WTC11 (cell line): Measurements from ENCODE around the gene RNF167. TPM values are rescaled to one million over a fixed set of nuclear protein-coding genes. Genes with fewer than 3 reads are reported as not detected.

Source experiments
- ATAC-seq: fragments of 200-7000 bp; cut with Tn5 transposase; 2 replicates; pipeline ENCODE4 v1.10.0; 2021; ENCODE audit warnings: mild to moderate bottlenecking, moderate library complexity
- CTCF ChIA-PET: fragments of 300-600 bp; sonication (Branson Sonifier 250); formaldehyde crosslinking; loops from one replicate; lab custom pipeline; 2021; ENCODE audit warnings: antibody characterized with exemption; lab: Charles Lee
- POLR2A ChIA-PET: fragments of 350-600 bp; sonication (Branson Sonifier 250); formaldehyde crosslinking; loops from one replicate; lab custom pipeline; 2021; ENCODE audit warnings: antibody characterized with exemption; lab: Charles Lee
- DNase-seq: peaks from one replicate; pipeline ENCODE4 v3.0.0; 2021; ENCODE audit warnings: low spot score
- H3K27ac Mint-ChIP-seq: 2 replicates; pipeline ENCODE4 v1.8.0; 2021; ENCODE audit warnings: mixed read lengths
- H3K27me3 Mint-ChIP-seq: 2 replicates; pipeline ENCODE4 v1.8.0; 2021; ENCODE audit warnings: low read depth, mild to moderate bottlenecking, moderate library complexity, mixed read lengths
- H3K36me3 Mint-ChIP-seq: 2 replicates; pipeline ENCODE4 v1.8.0; 2021; ENCODE audit warnings: mixed read lengths
- H3K4me1 Mint-ChIP-seq: 2 replicates; pipeline ENCODE4 v1.8.0; 2022; ENCODE audit warnings: mixed read lengths
- H3K4me3 Mint-ChIP-seq: 2 replicates; pipeline ENCODE4 v1.8.0; 2021; ENCODE audit warnings: mild to moderate bottlenecking, moderate library complexity, mixed read lengths
- H3K9me3 Mint-ChIP-seq: 2 replicates; pipeline ENCODE4 v1.8.0; 2021; ENCODE audit warnings: mixed read lengths
- CREB1 ChIP-seq: sonication (generic); formaldehyde crosslinking; IDR thresholded peaks from 2 replicates; pipeline ENCODE4 v1.8.0; 2023; ENCODE audit warnings: mild to moderate bottlenecking, missing genetic modification reagents
- ETV6 ChIP-seq: sonication (generic); formaldehyde crosslinking; IDR thresholded peaks from 2 replicates; pipeline ENCODE4 v1.8.1; 2022; ENCODE audit warnings: mild to moderate bottlenecking, missing genetic modification reagents
- FOXJ3 ChIP-seq: sonication (generic); formaldehyde crosslinking; IDR thresholded peaks from 2 replicates; pipeline ENCODE4 v1.9.0; 2021; ENCODE audit warnings: missing genetic modification reagents, mild to moderate bottlenecking, borderline replicate concordance
- JAZF1 ChIP-seq: fragments of 250-450 bp; sonication (Bioruptor Pico); IDR thresholded peaks from 2 replicates; pipeline ENCODE4 v1.9.0; 2021; ENCODE audit warnings: moderate library complexity, mild to moderate bottlenecking, inconsistent platforms
- NFATC4 ChIP-seq: fragments of 250-450 bp; sonication (Bioruptor Pico); IDR thresholded peaks from 2 replicates; pipeline ENCODE4 v1.9.0; 2021; ENCODE audit warnings: mild to moderate bottlenecking
- NR1H2 ChIP-seq: sonication (generic); formaldehyde crosslinking; IDR thresholded peaks from 2 replicates; pipeline ENCODE4 v1.9.0; 2021; ENCODE audit warnings: mild to moderate bottlenecking, moderate library complexity, missing genetic modification reagents
- NR2C2 ChIP-seq: sonication (generic); formaldehyde crosslinking; IDR thresholded peaks from 2 replicates; pipeline ENCODE4 v1.8.0; 2022; ENCODE audit warnings: mild to moderate bottlenecking, missing genetic modification reagents
- OVOL2 ChIP-seq: fragments of 250-450 bp; sonication (Bioruptor Pico); IDR thresholded peaks from 2 replicates; pipeline ENCODE4 v1.9.0; 2021; ENCODE audit warnings: mild to moderate bottlenecking, borderline replicate concordance
- RORB ChIP-seq: fragments of 250-450 bp; sonication (Bioruptor Pico); IDR thresholded peaks from 2 replicates; pipeline ENCODE4 v1.9.0; 2021; ENCODE audit warnings: mild to moderate bottlenecking
- TEAD4 ChIP-seq: sonication (generic); formaldehyde crosslinking; IDR thresholded peaks from 2 replicates; pipeline ENCODE4 v1.8.0; 2022; ENCODE audit warnings: mild to moderate bottlenecking, missing genetic modification reagents
- TP53 ChIP-seq: sonication (generic); formaldehyde crosslinking; IDR thresholded peaks from 2 replicates; pipeline ENCODE4 v1.8.1; 2023; ENCODE audit warnings: mild to moderate bottlenecking, missing genetic modification reagents
- total RNA-seq: library from RNA; stranded (reverse); gene quantifications from 3 replicates; pipeline ENCODE4 v1.2.3, GENCODE V29; 2021
- TF ChIP-seq, protein P1 (sequence below): fragments of 250-450 bp; sonication (Bioruptor Pico); conservative IDR thresholded peaks from 2 replicates; pipeline ENCODE4 v1.9.0; 2021; ENCODE audit warnings: mild to moderate bottlenecking
- TF ChIP-seq, protein P2 (sequence below): sonication (generic); formaldehyde crosslinking; IDR thresholded peaks from 2 replicates; pipeline ENCODE4 v1.8.1; 2022; ENCODE audit warnings: mild to moderate bottlenecking, moderate library complexity, missing genetic modification reagents
- TF ChIP-seq, protein P3 (sequence below): sonication (generic); formaldehyde crosslinking; IDR thresholded peaks from 2 replicates; pipeline ENCODE4 v1.8.0; 2023; ENCODE audit warnings: missing genetic modification reagents, mild to moderate bottlenecking, borderline replicate concordance
- TF ChIP-seq, protein P4 (sequence below): sonication (generic); formaldehyde crosslinking; IDR thresholded peaks from 2 replicates; pipeline ENCODE4 v1.8.0; 2022; ENCODE audit warnings: missing genetic modification reagents
- TF ChIP-seq, protein P5 (sequence below): fragments of 250-450 bp; sonication (Bioruptor Pico); IDR thresholded peaks from 2 replicates; pipeline ENCODE4 v1.8.0; 2021; ENCODE audit warnings: mild to moderate bottlenecking
- TF ChIP-seq, protein P6 (sequence below): sonication (generic); formaldehyde crosslinking; IDR thresholded peaks from 2 replicates; pipeline ENCODE4 v1.8.0; 2022; ENCODE audit warnings: mild to moderate bottlenecking, missing genetic modification reagents
- TF ChIP-seq, protein P7 (sequence below): sonication (generic); formaldehyde crosslinking; IDR thresholded peaks from 2 replicates; pipeline ENCODE4 v1.8.1; 2023; ENCODE audit warnings: mild to moderate bottlenecking, missing genetic modification reagents

The RNF167 gene
- total RNA-seq, 1 experiment from 2014 or later, result 143 TPM

DNA sequence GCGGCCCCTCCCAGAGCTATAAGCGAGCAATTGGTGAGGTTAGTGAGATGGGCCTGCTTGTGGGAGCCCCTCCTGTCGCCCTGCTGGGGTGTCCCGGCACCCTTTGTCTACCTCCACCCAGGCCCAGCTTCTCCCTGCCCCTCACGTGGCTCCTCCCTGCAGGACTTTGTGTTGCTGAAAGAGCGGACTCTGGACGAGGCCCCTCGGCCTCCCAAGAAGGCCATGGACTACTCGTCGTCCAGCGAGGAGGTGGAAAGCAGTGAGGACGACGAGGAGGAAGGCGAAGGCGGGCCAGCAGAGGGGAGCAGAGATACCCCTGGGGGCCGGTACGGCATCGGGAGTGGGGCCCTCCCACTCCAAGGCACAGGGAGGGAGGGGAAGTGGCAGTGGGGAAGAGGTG lies 46.8 kb upstream of the RNF167 start (continued):
- TF ChIP-seq, protein P1, sequence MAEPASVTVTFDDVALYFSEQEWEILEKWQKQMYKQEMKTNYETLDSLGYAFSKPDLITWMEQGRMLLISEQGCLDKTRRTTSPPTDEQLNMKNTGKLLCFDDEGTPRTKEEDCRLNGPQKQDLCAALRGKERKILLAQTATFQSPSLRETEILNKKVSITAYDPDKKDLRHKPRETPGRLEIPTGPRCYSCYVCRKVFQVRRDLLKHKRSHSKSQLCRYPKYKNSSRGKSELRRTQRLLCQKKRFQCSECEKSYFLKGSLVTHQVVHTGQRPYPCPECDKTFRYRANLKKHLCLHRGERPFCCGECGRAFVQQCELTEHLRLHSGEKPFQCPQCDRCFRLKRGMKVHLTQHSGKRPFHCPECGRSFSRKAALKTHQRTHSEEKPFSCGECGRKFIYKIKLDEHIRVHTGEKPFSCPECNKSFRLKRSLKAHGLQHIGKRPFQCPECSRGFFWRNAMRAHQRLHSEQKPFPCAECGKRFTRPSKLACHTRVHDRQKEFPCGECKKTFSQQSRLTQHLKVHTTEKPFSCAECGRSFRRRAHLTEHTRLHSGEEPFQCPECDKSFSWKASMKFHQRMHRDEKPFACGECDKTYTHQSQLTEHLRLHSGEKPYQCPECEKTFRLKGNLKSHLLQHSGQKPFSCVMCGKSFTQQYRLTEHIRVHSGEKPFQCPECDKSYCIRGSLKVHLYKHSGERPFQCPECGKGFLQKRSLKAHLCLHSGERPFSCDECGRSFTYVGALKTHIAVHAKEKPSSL (CRISPR knock-in tag), result no peak
- TF ChIP-seq TEAD4 (CRISPR knock-in tag), result no peak
- TF ChIP-seq, protein P2, sequence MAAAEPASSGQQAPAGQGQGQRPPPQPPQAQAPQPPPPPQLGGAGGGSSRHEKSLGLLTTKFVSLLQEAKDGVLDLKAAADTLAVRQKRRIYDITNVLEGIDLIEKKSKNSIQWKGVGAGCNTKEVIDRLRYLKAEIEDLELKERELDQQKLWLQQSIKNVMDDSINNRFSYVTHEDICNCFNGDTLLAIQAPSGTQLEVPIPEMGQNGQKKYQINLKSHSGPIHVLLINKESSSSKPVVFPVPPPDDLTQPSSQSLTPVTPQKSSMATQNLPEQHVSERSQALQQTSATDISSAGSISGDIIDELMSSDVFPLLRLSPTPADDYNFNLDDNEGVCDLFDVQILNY (CRISPR knock-in tag), result no peak
- TF ChIP-seq, protein P3, sequence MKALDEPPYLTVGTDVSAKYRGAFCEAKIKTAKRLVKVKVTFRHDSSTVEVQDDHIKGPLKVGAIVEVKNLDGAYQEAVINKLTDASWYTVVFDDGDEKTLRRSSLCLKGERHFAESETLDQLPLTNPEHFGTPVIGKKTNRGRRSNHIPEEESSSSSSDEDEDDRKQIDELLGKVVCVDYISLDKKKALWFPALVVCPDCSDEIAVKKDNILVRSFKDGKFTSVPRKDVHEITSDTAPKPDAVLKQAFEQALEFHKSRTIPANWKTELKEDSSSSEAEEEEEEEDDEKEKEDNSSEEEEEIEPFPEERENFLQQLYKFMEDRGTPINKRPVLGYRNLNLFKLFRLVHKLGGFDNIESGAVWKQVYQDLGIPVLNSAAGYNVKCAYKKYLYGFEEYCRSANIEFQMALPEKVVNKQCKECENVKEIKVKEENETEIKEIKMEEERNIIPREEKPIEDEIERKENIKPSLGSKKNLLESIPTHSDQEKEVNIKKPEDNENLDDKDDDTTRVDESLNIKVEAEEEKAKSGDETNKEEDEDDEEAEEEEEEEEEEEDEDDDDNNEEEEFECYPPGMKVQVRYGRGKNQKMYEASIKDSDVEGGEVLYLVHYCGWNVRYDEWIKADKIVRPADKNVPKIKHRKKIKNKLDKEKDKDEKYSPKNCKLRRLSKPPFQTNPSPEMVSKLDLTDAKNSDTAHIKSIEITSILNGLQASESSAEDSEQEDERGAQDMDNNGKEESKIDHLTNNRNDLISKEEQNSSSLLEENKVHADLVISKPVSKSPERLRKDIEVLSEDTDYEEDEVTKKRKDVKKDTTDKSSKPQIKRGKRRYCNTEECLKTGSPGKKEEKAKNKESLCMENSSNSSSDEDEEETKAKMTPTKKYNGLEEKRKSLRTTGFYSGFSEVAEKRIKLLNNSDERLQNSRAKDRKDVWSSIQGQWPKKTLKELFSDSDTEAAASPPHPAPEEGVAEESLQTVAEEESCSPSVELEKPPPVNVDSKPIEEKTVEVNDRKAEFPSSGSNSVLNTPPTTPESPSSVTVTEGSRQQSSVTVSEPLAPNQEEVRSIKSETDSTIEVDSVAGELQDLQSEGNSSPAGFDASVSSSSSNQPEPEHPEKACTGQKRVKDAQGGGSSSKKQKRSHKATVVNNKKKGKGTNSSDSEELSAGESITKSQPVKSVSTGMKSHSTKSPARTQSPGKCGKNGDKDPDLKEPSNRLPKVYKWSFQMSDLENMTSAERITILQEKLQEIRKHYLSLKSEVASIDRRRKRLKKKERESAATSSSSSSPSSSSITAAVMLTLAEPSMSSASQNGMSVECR (CRISPR knock-in tag), result no peak
- no peak for TF ChIP-seq JAZF1 (CRISPR knock-in tag)
- TF ChIP-seq OVOL2, result no peak
- TF ChIP-seq, protein P4, sequence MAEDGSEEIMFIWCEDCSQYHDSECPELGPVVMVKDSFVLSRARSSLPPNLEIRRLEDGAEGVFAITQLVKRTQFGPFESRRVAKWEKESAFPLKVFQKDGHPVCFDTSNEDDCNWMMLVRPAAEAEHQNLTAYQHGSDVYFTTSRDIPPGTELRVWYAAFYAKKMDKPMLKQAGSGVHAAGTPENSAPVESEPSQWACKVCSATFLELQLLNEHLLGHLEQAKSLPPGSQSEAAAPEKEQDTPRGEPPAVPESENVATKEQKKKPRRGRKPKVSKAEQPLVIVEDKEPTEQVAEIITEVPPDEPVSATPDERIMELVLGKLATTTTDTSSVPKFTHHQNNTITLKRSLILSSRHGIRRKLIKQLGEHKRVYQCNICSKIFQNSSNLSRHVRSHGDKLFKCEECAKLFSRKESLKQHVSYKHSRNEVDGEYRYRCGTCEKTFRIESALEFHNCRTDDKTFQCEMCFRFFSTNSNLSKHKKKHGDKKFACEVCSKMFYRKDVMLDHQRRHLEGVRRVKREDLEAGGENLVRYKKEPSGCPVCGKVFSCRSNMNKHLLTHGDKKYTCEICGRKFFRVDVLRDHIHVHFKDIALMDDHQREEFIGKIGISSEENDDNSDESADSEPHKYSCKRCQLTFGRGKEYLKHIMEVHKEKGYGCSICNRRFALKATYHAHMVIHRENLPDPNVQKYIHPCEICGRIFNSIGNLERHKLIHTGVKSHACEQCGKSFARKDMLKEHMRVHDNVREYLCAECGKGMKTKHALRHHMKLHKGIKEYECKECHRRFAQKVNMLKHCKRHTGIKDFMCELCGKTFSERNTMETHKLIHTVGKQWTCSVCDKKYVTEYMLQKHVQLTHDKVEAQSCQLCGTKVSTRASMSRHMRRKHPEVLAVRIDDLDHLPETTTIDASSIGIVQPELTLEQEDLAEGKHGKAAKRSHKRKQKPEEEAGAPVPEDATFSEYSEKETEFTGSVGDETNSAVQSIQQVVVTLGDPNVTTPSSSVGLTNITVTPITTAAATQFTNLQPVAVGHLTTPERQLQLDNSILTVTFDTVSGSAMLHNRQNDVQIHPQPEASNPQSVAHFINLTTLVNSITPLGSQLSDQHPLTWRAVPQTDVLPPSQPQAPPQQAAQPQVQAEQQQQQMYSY (CRISPR knock-in tag), result no peak
- no peak for TF ChIP-seq RORB (CRISPR knock-in tag)

DNA sequence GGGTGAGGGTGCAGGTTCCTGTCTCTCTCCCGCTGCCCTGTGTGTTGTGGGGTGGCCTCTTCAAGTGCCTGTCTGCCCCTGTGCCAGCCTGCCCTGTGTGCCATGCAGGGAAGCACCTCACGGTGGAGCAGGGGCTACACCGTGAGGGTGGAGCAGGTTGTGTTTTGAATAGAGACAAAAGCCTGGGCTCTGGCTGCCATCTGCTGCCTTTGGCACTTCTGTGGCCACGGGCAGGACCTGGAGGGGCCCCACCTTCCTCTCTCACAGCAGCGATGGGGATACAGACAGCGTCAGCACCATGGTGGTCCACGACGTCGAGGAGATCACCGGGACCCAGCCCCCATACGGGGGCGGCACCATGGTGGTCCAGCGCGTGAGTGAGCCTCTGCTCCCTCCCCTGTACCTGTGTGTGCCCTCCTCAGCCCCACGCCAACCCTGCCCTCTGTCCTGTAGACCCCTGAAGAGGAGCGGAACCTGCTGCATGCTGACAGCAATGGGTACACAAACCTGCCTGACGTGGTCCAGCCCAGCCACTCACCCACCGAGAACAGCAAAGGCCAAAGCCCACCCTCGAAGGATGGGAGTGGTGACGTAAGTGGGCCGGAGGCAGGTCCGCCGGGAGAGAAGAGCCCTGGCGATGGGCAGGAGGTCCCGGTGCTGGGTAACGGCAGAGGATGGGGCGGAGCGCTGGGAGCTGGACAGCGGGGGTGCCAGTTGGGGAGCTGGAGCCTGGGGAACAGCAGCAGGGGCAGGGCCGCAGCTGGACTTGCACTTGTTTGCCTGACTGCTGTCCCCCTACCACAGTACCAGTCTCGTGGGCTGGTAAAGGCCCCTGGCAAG lies 46.1 kb upstream of the RNF167 start:
- Mint-ChIP-seq H3K27ac (no peak overlapping the region), H3K4me1 (peaks cover 10% of the 10 kb centered on the region; the same call in 1 of the 2 replicates), H3K36me3 (peaks cover 20% of the 10 kb centered on the region), H3K27me3 (no peaks in the 10 kb centered on the region), H3K4me3 (no peak overlapping the region), H3K9me3 (no peaks in the 10 kb centered on the region)
- DNase-seq (no peak), ATAC-seq (no peak)
- ChIA-PET CTCF (no interaction called here), POLR2A (no interaction called here)
- TF ChIP-seq ETV6, result no peak
- no peak for TF ChIP-seq NR1H2 (CRISPR knock-in tag)
- no peak for TF ChIP-seq TP53 (CRISPR knock-in tag)
- TF ChIP-seq, protein P5, sequence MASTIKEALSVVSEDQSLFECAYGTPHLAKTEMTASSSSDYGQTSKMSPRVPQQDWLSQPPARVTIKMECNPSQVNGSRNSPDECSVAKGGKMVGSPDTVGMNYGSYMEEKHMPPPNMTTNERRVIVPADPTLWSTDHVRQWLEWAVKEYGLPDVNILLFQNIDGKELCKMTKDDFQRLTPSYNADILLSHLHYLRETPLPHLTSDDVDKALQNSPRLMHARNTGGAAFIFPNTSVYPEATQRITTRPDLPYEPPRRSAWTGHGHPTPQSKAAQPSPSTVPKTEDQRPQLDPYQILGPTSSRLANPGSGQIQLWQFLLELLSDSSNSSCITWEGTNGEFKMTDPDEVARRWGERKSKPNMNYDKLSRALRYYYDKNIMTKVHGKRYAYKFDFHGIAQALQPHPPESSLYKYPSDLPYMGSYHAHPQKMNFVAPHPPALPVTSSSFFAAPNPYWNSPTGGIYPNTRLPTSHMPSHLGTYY (CRISPR knock-in tag), result no peak
- no peak for TF ChIP-seq NR2C2
- TF ChIP-seq NFATC4 (CRISPR knock-in tag), result no peak
- no peak for TF ChIP-seq CREB1 (CRISPR knock-in tag)
- TF ChIP-seq, protein P6, sequence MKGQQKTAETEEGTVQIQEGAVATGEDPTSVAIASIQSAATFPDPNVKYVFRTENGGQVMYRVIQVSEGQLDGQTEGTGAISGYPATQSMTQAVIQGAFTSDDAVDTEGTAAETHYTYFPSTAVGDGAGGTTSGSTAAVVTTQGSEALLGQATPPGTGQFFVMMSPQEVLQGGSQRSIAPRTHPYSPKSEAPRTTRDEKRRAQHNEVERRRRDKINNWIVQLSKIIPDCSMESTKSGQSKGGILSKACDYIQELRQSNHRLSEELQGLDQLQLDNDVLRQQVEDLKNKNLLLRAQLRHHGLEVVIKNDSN, result no peak
- TF ChIP-seq, protein P7, sequence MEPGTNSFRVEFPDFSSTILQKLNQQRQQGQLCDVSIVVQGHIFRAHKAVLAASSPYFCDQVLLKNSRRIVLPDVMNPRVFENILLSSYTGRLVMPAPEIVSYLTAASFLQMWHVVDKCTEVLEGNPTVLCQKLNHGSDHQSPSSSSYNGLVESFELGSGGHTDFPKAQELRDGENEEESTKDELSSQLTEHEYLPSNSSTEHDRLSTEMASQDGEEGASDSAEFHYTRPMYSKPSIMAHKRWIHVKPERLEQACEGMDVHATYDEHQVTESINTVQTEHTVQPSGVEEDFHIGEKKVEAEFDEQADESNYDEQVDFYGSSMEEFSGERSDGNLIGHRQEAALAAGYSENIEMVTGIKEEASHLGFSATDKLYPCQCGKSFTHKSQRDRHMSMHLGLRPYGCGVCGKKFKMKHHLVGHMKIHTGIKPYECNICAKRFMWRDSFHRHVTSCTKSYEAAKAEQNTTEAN, result no peak
- TF ChIP-seq FOXJ3, result no peak
